HepG2 (cell line): ENCODE data around the gene DNAAF8. TPM values are rescaled to one million over a fixed set of nuclear protein-coding genes. Genes with fewer than 3 reads are reported as not detected.

Source experiments
- ATAC-seq: fragments of 200-7000 bp; cut with Tn5 transposase; 3 replicates; pipeline ENCODE4 v1.9.1; 2020; ENCODE audit warnings: mild to moderate bottlenecking, moderate library complexity
- BruUV-seq: library from RNA; stranded (reverse); fragments of 400-500 nt; replicated peaks from 2 replicates; lab custom pipeline; 2021; lab: Mats Ljungman, UMichigan
- CTCF ChIA-PET: fragments of 300-600 bp; formaldehyde crosslinking; extraction: SDS; loops from one replicate; lab custom pipeline; 2021; ENCODE audit warnings: low total read pairs, inconsistent platforms, low intra/inter-chr PET ratio; lab: Yijun Ruan, JAX
- POLR2A ChIA-PET: fragments of 350-600 bp; sonication (Branson Sonifier 250); formaldehyde crosslinking; loops from one replicate; lab custom pipeline; 2020; ENCODE audit warnings: antibody characterized with exemption, inconsistent platforms; lab: Yijun Ruan, JAX
- DNase-seq: peaks from one replicate; pipeline ENCODE4 v3.0.0-alpha.2; 2015; ENCODE audit warnings: low spot score
- FAIRE-seq: peaks from 3 replicates; lab custom pipeline; 2011; peaks lifted over from hg19 to GRCh38; lab: Jason Lieb, UNC
- H2AFZ ChIP-seq: one replicate; pipeline ENCODE4 v1.6.1; 2011; ENCODE audit warnings: low read length, inconsistent platforms
- H3K27ac ChIP-seq: fragments of 300-600 bp; 3 replicates; pipeline ENCODE4 v1.8.0; 2011; ENCODE audit warnings: mixed run types, mild to moderate bottlenecking, mixed read lengths, low read length, inconsistent platforms; ENCODE audit not compliant: insufficient read depth; ENCODE audit errors: extremely low read length
- H3K27me3 ChIP-seq, 2 experiments: fragments of 200-600 bp in 1 of 2; 2 replicates in 1 of 2; 3 replicates in 1 of 2; pipeline versions ENCODE4 v1.6.0 to v1.8.0; 2011; ENCODE audit warnings: low read length in 2 of 2, mild to moderate bottlenecking in 2 of 2, moderate library complexity in 2 of 2, inconsistent platforms in 1 of 2; ENCODE audit not compliant: insufficient read depth in 2 of 2, control insufficient read depth in 1 of 2
- H3K36me3 ChIP-seq, 2 experiments: fragments of 200-600 bp in 1 of 2; replicated peaks in 1 of 2; 2 replicates in 1 of 2; 3 replicates in 1 of 2; pipeline versions ENCODE4 v1.5.1 to v1.8.0; 2011; ENCODE audit warnings: low read length in 2 of 2, inconsistent platforms in 1 of 2; ENCODE audit not compliant: insufficient read depth in 2 of 2, control insufficient read depth in 1 of 2
- H3K4me1 ChIP-seq: 2 replicates; pipeline ENCODE4 v1.5.1; 2012; ENCODE audit warnings: low read length, inconsistent platforms; ENCODE audit not compliant: insufficient read depth
- H3K4me2 ChIP-seq: 2 replicates; pipeline ENCODE4 v1.6.0; 2011; ENCODE audit warnings: low read depth, low read length, inconsistent platforms
- H3K4me3 ChIP-seq, 3 experiments: fragments of 200-600 bp in 1 of 3; sonication (generic), shearing (Covaris generic) in 1 of 3; replicated peaks in 1 of 3; 2 replicates each; pipeline ENCODE4 v1.5.1; 2011 to 2016; ENCODE audit warnings: low read length in 3 of 3, inconsistent platforms in 2 of 3, low read depth in 2 of 3, mild to moderate bottlenecking in 2 of 3, control low read depth in 1 of 3, mixed read lengths in 1 of 3; ENCODE audit not compliant: insufficient read depth in 1 of 3
- H3K79me2 ChIP-seq: one replicate; pipeline ENCODE4 v1.6.1; 2011; ENCODE audit warnings: low read length, inconsistent platforms; ENCODE audit not compliant: insufficient read depth
- H3K9ac ChIP-seq: 2 replicates; pipeline ENCODE4 v1.6.0; 2011; ENCODE audit warnings: mild to moderate bottlenecking, low read depth, low read length, inconsistent platforms; ENCODE audit not compliant: insufficient read depth
- H3K9me3 ChIP-seq: 2 replicates; pipeline ENCODE4 v1.5.1; 2012; ENCODE audit warnings: mild to moderate bottlenecking, low read length
- H4K20me1 ChIP-seq: 2 replicates; pipeline ENCODE4 v1.6.0; 2011; ENCODE audit warnings: inconsistent platforms, mild to moderate bottlenecking, low read length, moderate library complexity; ENCODE audit not compliant: insufficient read depth
- GABPB1 ChIP-seq: IDR thresholded peaks from 2 replicates; pipeline ENCODE4 v1.6.1; 2016; ENCODE audit warnings: mild to moderate bottlenecking, missing genetic modification reagents, moderate library complexity, missing compliant biosample characterization
- GRHL1 ChIP-seq: sonication (generic); formaldehyde crosslinking; conservative IDR thresholded peaks from 2 replicates; pipeline ENCODE4 v1.8.0; 2022; ENCODE audit warnings: missing genetic modification reagents
- HNRNPL ChIP-seq: fragments of 200-400 bp; formaldehyde crosslinking; IDR thresholded peaks from 2 replicates; pipeline ENCODE4 v1.6.1; 2017; ENCODE audit warnings: mild to moderate bottlenecking, low read depth, low read length
- HOXD1 ChIP-seq: sonication (generic); formaldehyde crosslinking; IDR thresholded peaks from 2 replicates; pipeline ENCODE4 v1.5.0; 2020; ENCODE audit warnings: missing genetic modification reagents
- KLF9 ChIP-seq: IDR thresholded peaks from 2 replicates; pipeline ENCODE4 v1.6.1; 2016; ENCODE audit warnings: low read depth
- PTBP1 ChIP-seq: fragments of 200-400 bp; formaldehyde crosslinking; IDR thresholded peaks from 2 replicates; pipeline ENCODE4 v1.6.1; 2018; ENCODE audit warnings: low read length, low read depth; ENCODE audit not compliant: poor library complexity, severe bottlenecking
- SETDB1 ChIP-seq: sonication (generic); formaldehyde crosslinking; IDR thresholded peaks from 2 replicates; pipeline ENCODE4 v1.5.1; 2020; ENCODE audit warnings: missing genetic modification reagents, mild to moderate bottlenecking, borderline replicate concordance
- ZNF225 ChIP-seq: sonication (generic); formaldehyde crosslinking; IDR thresholded peaks from 2 replicates; pipeline ENCODE4 v1.4.0; 2020; ENCODE audit warnings: mild to moderate bottlenecking, missing genetic modification reagents
- ZNF260 ChIP-seq: sonication (generic); formaldehyde crosslinking; IDR thresholded peaks from 2 replicates; pipeline ENCODE4 v1.4.0; 2020; ENCODE audit warnings: missing genetic modification reagents, low read depth, mild to moderate bottlenecking, borderline replicate concordance
- ZNF329 ChIP-seq: sonication (generic); formaldehyde crosslinking; IDR thresholded peaks from 2 replicates; pipeline ENCODE4 v1.9.0; 2021; ENCODE audit warnings: low read depth, mild to moderate bottlenecking, missing genetic modification reagents
- ZNF543 ChIP-seq: sonication (generic); formaldehyde crosslinking; IDR thresholded peaks from 2 replicates; pipeline ENCODE4 v1.4.0; 2020; ENCODE audit warnings: mild to moderate bottlenecking, missing genetic modification reagents
- ZNF713 ChIP-seq: sonication (generic); formaldehyde crosslinking; IDR thresholded peaks from 2 replicates; pipeline ENCODE4 v1.4.0; 2020; ENCODE audit warnings: mild to moderate bottlenecking, missing genetic modification reagents
- WGBS: methylation state at CpG from one replicate; pipeline ENCODE4 v1.1.6; 2017; ENCODE audit warnings: low lambda C conversion rate; 5-methylcytosine and 5-hydroxymethylcytosine counted together
- in situ Hi-C: cut with HindIII; loops from 2 replicates; pipeline ENCODE4 v1.10.0; 2017; ENCODE audit warnings: low pct_unique_long_range_greater_than_20kb; ENCODE audit not compliant: extremely low pct_ligation_motif_present
- intact Hi-C: fragments of 100-400 bp; cut with micrococcal nuclease; formaldehyde crosslinking; loops from one replicate; pipeline ENCODE4 v1.10.0; 2022; ENCODE audit not compliant: unreplicated experiment
- polyA plus RNA-seq, 8 experiments: library from polyadenylated mRNA; depleted of rRNA in 3 of 8; stranded (reverse) in 7 of 8; unstranded in 1 of 8; fragments of >200 nt; fragmentation: Illumina TruSeq in 4 of 8; extraction: Trizol in 4 of 8; gene quantifications; 2 replicates each; pipeline versions ENCODE4 v1.2.1 to v1.2.3, GENCODE V29; 2011 to 2016; ENCODE audit warnings: low read depth in 4 of 8, missing spikeins in 1 of 8, mixed read lengths in 1 of 8; ENCODE audit not compliant: insufficient read depth in 1 of 8
- total RNA-seq, 5 experiments: library from RNA; depleted of rRNA; stranded (reverse); fragments of >200 nt; fragmentation: Illumina TruSeq; extraction: Trizol; gene quantifications; 2 replicates each; pipeline ENCODE4 v1.2.3, GENCODE V29; 2016; ENCODE audit warnings: low read depth in 1 of 5
- TF ChIP-seq, protein P1 (sequence below): sonication (generic); formaldehyde crosslinking; IDR thresholded peaks from 2 replicates; pipeline ENCODE4 v1.5.1; 2020; ENCODE audit warnings: mild to moderate bottlenecking, missing genetic modification reagents, moderate library complexity
- TF ChIP-seq, protein P2 (sequence below): sonication (generic); formaldehyde crosslinking; IDR thresholded peaks from 2 replicates; pipeline ENCODE4 v1.5.0; 2020; ENCODE audit warnings: mild to moderate bottlenecking, missing genetic modification reagents, moderate library complexity

DNAAF8 gene
- total and polyA plus RNA-seq, 2 of the 13 experiments (the other 11 are each of a cell fraction or from before 2014, with no cell fraction given): 0.44 TPM; not detected in 1

- no peak for DNase-seq
- in situ Hi-C loops: no loop called here
- Histone ChIP-seq H3K4me2 (peak overlapping the region; percentile 42; the same call in 1 of the 2 replicates), H4K20me1 (no peaks in the 10 kb centered on the region), H3K4me1 (peaks cover 90% of the 10 kb centered on the region), H3K9ac (no peak overlapping the region), H3K36me3 (no peaks in the 10 kb centered on the region), H3K4me3 (peak overlapping the region in 1 of 3 experiments; percentile 9; a peak in 1 of 6 replicates), H3K79me2 (no peaks in the 10 kb centered on the region), H3K27me3 (no peaks in the 10 kb centered on the region), H2AFZ (no peak overlapping the region), H3K27ac (no peak overlapping the region), H3K9me3 (no peaks in the 10 kb centered on the region)
- peak; percentile 19 for ATAC-seq
- intact Hi-C loops: no loop called here
- no TSS peak for BruUV-seq
- ChIA-PET POLR2A (interaction anchor here (1.8 kb wide), 1 partner anchor 15 kb away, joined by 4 read pairs; no protein-coding TSS in a partner anchor), CTCF (no interaction called here)
- no peak for TF ChIP-seq HOXD1 (CRISPR knock-in tag)
- no peak for TF ChIP-seq GRHL1 (CRISPR knock-in tag)
- TF ChIP-seq KLF9 (CRISPR knock-in tag): no peak
- TF ChIP-seq PTBP1: no peak
- no peak for TF ChIP-seq ZNF713 (CRISPR knock-in tag)
- no peak for TF ChIP-seq ZNF260 (CRISPR knock-in tag)
- TF ChIP-seq ZNF543: no peak
- TF ChIP-seq HNRNPL: 0 out of 2 replicates have a peak, but pooled peaks have one; percentile 40
- TF ChIP-seq, protein P1, sequence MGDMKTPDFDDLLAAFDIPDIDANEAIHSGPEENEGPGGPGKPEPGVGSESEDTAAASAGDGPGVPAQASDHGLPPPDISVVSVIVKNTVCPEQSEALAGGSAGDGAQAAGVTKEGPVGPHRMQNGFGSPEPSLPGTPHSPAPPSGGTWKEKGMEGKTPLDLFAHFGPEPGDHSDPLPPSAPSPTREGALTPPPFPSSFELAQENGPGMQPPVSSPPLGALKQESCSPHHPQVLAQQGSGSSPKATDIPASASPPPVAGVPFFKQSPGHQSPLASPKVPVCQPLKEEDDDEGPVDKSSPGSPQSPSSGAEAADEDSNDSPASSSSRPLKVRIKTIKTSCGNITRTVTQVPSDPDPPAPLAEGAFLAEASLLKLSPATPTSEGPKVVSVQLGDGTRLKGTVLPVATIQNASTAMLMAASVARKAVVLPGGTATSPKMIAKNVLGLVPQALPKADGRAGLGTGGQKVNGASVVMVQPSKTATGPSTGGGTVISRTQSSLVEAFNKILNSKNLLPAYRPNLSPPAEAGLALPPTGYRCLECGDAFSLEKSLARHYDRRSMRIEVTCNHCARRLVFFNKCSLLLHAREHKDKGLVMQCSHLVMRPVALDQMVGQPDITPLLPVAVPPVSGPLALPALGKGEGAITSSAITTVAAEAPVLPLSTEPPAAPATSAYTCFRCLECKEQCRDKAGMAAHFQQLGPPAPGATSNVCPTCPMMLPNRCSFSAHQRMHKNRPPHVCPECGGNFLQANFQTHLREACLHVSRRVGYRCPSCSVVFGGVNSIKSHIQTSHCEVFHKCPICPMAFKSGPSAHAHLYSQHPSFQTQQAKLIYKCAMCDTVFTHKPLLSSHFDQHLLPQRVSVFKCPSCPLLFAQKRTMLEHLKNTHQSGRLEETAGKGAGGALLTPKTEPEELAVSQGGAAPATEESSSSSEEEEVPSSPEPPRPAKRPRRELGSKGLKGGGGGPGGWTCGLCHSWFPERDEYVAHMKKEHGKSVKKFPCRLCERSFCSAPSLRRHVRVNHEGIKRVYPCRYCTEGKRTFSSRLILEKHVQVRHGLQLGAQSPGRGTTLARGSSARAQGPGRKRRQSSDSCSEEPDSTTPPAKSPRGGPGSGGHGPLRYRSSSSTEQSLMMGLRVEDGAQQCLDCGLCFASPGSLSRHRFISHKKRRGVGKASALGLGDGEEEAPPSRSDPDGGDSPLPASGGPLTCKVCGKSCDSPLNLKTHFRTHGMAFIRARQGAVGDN (CRISPR knock-in tag): 0 out of 2 replicates have a peak, but pooled peaks have one; percentile 2
- 0 out of 2 replicates have a peak, but pooled peaks have one; percentile 27 for TF ChIP-seq ZNF225 (CRISPR knock-in tag)
- TF ChIP-seq GABPB1 (CRISPR knock-in tag): no peak
- TF ChIP-seq SETDB1 (CRISPR knock-in tag): no peak
- TF ChIP-seq, protein P2, sequence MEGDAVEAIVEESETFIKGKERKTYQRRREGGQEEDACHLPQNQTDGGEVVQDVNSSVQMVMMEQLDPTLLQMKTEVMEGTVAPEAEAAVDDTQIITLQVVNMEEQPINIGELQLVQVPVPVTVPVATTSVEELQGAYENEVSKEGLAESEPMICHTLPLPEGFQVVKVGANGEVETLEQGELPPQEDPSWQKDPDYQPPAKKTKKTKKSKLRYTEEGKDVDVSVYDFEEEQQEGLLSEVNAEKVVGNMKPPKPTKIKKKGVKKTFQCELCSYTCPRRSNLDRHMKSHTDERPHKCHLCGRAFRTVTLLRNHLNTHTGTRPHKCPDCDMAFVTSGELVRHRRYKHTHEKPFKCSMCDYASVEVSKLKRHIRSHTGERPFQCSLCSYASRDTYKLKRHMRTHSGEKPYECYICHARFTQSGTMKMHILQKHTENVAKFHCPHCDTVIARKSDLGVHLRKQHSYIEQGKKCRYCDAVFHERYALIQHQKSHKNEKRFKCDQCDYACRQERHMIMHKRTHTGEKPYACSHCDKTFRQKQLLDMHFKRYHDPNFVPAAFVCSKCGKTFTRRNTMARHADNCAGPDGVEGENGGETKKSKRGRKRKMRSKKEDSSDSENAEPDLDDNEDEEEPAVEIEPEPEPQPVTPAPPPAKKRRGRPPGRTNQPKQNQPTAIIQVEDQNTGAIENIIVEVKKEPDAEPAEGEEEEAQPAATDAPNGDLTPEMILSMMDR (CRISPR knock-in tag): no peak
- peak; percentile 97 for TF ChIP-seq ZNF329 (CRISPR knock-in tag)
- WGBS: 64% methylated on average over 12 of the region's 25 CpGs
- FAIRE-seq: no peak
Observed at GRCh38 chr16:4783251-4783950, 49.1 kb downstream of the DNAAF8 start.
